ENCODE data around the gene SULT1A3.
"Not testable (repeated sequence)": the region's sequence is repeated elsewhere in the genome, so short reads cannot be mapped to it uniquely, and the experiment has no call there.

The SULT1A3 gene

GRCh38 chr16:30187556-30187865, 11.5 kb upstream of the SULT1A3 start:
- DNase-seq, result no peak

- DNase-seq, result no peak
These were observed 11.0 kb upstream of the SULT1A3 start for GRCh38 chr16:30187971-30188561.

GRCh38 chr16:30191158-30191557, 7.9 kb upstream of the SULT1A3 start:
- DNase-seq, result not testable (repeated sequence)

GRCh38 chr16:30193098-30193497, 6.0 kb upstream of the SULT1A3 start:
- not testable (repeated sequence) for DNase-seq

- not testable (repeated sequence) for DNase-seq
These were observed 5.4 kb upstream of the SULT1A3 start, which contains the start of the genes BOLA2B and SLX1A for GRCh38 chr16:30193615-30194014. Gene BOLA2B, minus strand, starts transcription at chr16:30193666. Its CDS starts 71 bp downstream, at chr16:30193595. Gene SLX1A, plus strand, starts transcription at chr16:30193875. Its CDS starts 210 bp downstream, at chr16:30194085.

- not testable (repeated sequence) for DNase-seq
These were observed 4.7 kb upstream of the SULT1A3 start for GRCh38 chr16:30194172-30194925.

- not testable (repeated sequence) for DNase-seq
These were observed 2.1 kb upstream of the SULT1A3 start for GRCh38 chr16:30197001-30197400.

GRCh38 chr16:30199608-30200343, 721 bp downstream of the SULT1A3 start:
- DNase-seq, result not testable (repeated sequence)

- not testable (repeated sequence) for DNase-seq
These were observed 6.6 kb downstream of the SULT1A3 start for GRCh38 chr16:30205541-30206236.

GRCh38 chr16:30206252-30206651, 7.2 kb downstream of the SULT1A3 start:
- DNase-seq, result not testable (repeated sequence)

- DNase-seq, result not testable (repeated sequence)
These were observed 8.1 kb downstream of the SULT1A3 start for GRCh38 chr16:30207063-30207704.

GRCh38 chr16:30209032-30209431, 10.0 kb downstream of the SULT1A3 start:
- DNase-seq, result not testable (repeated sequence)

GRCh38 chr16:30211414-30211813, 12.4 kb downstream of the SULT1A3 start:
- not testable (repeated sequence) for DNase-seq

GRCh38 chr16:30217082-30217481, 18.0 kb downstream of the SULT1A3 start:
- not testable (repeated sequence) for DNase-seq

GRCh38 chr16:30248379-30248778, 49.3 kb downstream of the SULT1A3 start, which contains the start of gene NPIPB13:
Gene NPIPB13, minus strand, starts transcription at chr16:30248479. Its CDS starts 2,906 bp downstream, at chr16:30245573.
- DNase-seq, result not testable (repeated sequence)

Data from NCI-H526 treated with DMSO at 0.1 percent for 48 hours (cell line).